Epithelial cell of proximal tubule (primary cell): Measurements from ENCODE around the gene CD82. TPM values are rescaled to one million over a fixed set of nuclear protein-coding genes. Genes with fewer than 3 reads are reported as not detected.

Experiments used
- DNase-seq: peaks from one replicate; pipeline ENCODE4 v3.0.0-alpha.2; 2011; ENCODE audit warnings: low read depth
- H3K4me3 ChIP-seq: 2 replicates; pipeline ENCODE4 v1.5.1; 2011; ENCODE audit warnings: low read depth, mild to moderate bottlenecking, low read length
- total RNA-seq: library from RNA; depleted of rRNA; stranded (reverse); fragments of >200 nt; gene quantifications from 2 replicates; pipeline ENCODE4 v1.2.3, GENCODE V29; 2015
- TF ChIP-seq, protein P1 (sequence below): conservative IDR thresholded peaks from 2 replicates; pipeline ENCODE4 v1.5.1; 2012; ENCODE audit warnings: low read depth, mild to moderate bottlenecking, low read length

CD82 gene
- total RNA-seq, 1 donor from 2014 or later: 14.2 TPM

GRCh38 chr11:44522294-44522693, 43.2 kb upstream of the CD82 start:
- TF ChIP-seq, protein P1, sequence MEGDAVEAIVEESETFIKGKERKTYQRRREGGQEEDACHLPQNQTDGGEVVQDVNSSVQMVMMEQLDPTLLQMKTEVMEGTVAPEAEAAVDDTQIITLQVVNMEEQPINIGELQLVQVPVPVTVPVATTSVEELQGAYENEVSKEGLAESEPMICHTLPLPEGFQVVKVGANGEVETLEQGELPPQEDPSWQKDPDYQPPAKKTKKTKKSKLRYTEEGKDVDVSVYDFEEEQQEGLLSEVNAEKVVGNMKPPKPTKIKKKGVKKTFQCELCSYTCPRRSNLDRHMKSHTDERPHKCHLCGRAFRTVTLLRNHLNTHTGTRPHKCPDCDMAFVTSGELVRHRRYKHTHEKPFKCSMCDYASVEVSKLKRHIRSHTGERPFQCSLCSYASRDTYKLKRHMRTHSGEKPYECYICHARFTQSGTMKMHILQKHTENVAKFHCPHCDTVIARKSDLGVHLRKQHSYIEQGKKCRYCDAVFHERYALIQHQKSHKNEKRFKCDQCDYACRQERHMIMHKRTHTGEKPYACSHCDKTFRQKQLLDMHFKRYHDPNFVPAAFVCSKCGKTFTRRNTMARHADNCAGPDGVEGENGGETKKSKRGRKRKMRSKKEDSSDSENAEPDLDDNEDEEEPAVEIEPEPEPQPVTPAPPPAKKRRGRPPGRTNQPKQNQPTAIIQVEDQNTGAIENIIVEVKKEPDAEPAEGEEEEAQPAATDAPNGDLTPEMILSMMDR: no peak
- no peak for DNase-seq
- H3K4me3 ChIP-seq: no peak overlapping the region

DNA sequence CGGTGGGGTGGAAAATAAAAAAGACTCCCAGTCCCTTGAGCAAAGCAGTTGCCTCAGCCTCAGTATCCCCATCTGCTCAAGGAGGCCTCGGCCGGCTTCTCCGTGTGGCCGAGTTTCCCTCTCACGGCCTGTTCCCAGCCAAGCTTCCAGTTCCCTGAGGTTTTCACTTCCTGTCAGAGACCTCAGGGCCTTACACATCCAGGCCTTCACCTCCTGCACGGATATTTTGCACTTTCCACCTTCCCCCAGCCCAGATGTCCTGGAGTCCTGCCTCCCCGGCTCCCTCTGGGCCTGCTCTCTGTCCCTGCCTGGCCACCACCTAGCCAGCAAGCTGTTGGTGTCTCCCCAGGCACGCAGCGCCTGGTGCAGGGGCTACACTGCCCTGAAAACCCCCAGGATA, 41.1 kb upstream of the CD82 start:
- TF ChIP-seq, protein P1: no peak
- H3K4me3 ChIP-seq: no peak overlapping the region
- no peak for DNase-seq

DNA sequence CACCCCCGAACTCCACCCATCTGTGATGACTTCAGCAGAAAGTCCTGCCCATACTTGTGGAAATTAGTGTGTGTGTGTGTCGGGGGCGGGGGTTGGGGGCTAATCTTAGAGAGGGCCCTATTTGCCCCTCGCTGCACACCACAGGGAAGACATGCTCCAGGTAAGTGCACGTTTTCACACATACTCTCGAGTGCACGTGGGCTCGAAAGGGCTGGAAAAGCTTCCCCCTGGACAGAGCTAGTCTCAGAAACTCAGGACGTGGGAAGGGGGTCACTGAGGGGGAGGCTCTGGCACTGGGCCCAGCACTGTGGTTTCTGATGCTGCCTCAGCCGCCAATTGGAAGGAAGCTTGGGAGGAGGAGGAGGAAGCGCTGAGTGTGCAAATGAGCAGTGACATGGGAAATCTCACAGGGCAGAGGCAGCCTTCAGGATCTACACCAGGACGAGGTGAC, 40.7 kb upstream of the CD82 start:
- TF ChIP-seq, protein P1: no peak
- H3K4me3 ChIP-seq: no peak overlapping the region
- no peak for DNase-seq

DNA sequence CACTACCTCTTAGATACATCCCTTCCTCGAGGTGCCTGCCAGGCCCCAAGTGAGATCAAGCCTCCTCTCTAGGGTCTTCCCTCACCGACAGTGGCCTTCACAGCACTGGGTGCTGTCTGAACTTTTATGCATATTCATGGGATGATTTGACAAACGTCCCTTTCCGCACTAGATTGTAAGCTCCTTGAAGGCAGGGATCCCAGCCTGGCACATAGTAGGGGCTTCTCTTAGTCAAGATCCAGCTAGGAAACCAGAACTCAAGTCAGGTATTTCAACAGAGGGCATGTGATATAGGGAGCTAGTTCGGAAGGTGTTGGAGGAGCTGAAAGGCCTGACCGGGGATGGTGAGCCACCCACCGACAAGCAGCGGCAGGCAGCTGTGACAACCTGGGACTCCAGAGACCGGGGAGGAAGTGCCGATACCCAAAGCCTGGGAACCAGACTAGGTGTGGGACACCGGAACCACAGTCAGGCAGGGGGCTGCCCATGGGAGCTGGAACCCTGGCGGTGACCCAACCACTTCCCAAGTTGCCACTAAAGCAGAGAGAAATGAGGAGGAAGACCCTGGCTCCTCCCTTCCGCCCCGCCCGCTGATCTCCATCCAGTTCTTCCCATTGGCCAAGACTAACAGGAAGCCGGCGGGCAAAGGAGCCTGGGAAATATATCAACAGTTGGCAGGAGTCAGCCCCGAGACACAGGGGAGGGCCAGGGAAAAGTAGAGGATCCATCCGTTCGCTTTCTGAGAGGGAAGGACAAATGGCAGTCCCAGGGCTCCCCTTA, 39.8 kb upstream of the CD82 start:
- TF ChIP-seq, protein P1: no peak
- H3K4me3 ChIP-seq: no peak overlapping the region
- DNase-seq: no peak

DNA sequence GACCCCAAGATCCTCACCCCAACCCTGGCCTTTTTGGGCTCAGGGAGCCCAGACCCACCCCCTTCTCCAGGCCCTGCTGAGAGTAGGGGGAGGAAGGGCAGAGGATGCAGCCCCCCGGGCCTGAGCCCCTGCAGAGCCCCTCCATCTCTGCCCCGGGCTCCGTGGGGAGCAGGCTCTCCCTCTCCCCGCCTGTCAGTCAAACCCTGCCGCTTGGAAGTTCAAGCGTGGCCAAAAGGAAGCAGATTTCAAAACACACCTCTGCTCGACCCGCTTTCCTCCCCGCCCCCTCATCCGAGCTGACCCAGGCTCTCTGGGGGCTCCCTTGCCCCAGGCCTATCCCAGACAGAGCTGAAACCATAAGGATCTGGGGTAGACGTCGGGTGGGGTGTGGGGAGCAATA, 39.0 kb upstream of the CD82 start:
- TF ChIP-seq, protein P1: no peak
- DNase-seq: no peak

GRCh38 chr11:44527476-44527875, 38.0 kb upstream of the CD82 start:
- no peak overlapping the region for H3K4me3 ChIP-seq
- DNase-seq: no peak
- TF ChIP-seq, protein P1: no peak

More for the DNA sequence above, 39.0 kb upstream of the CD82 start:
- no peak overlapping the region for H3K4me3 ChIP-seq

GRCh38 chr11:44528103-44528502, 37.4 kb upstream of the CD82 start:
- no peak for DNase-seq
- no peak overlapping the region for H3K4me3 ChIP-seq
- TF ChIP-seq, protein P1: no peak
